Uterus (tissue), 2 donors: Measurements from ENCODE around the gene DIPK1A.

Experiments used
- POLR2A ChIP-seq, 2 donors: fragments of 450-650 bp; IDR thresholded peaks; one replicate each; pipeline ENCODE4 v1.6.1; 2016; ENCODE audit warnings: antibody characterized with exemption in 2 of 2, mild to moderate bottlenecking in 1 of 2, moderate library complexity in 1 of 2
- TF ChIP-seq, protein P1 (sequence below), 4 experiments: fragments of 200-600 bp in 2 of 4; fragments of 450-650 bp in 2 of 4; sonication (generic) in 2 of 4; IDR thresholded peaks; one replicate each; pipeline ENCODE4 v1.5.1; 2016 to 2019; ENCODE audit warnings: antibody characterized with exemption in 4 of 4, mild to moderate bottlenecking in 2 of 4, moderate library complexity in 1 of 4

DNA sequence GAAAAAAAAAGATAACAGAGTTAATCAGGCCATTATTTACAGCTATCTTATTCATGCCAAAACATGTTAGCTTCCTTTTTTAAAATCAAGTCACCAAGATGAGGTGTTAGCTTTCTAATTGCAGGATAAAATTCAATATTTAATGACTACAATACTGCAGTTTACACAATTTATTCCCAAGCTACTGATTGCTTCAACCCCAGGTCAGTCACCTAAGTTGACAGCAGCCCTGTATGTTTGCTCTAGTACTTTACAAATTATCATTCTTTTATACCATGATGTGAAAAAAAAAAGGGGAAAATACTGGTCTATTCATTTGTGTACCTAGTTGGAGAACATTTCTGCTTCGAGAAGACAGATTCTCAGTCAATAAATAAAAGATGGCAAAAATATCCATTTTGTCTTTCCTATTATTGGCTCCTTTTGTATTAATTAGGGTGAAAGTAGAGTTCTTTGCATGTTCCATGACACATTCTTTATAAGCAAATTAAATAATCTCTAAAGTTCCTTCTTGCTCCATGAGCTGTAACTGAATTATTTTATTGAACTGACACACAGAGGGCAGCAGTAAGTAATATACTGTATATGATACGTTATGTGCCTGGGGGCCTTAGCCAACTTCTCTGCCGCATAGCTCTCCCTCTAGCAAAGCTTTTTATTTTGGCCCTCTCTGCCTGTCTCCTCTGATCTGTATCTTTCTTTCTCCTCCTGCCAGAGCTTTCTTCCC lies 48.0 kb downstream of the DIPK1A start:
- TF ChIP-seq, protein P1, sequence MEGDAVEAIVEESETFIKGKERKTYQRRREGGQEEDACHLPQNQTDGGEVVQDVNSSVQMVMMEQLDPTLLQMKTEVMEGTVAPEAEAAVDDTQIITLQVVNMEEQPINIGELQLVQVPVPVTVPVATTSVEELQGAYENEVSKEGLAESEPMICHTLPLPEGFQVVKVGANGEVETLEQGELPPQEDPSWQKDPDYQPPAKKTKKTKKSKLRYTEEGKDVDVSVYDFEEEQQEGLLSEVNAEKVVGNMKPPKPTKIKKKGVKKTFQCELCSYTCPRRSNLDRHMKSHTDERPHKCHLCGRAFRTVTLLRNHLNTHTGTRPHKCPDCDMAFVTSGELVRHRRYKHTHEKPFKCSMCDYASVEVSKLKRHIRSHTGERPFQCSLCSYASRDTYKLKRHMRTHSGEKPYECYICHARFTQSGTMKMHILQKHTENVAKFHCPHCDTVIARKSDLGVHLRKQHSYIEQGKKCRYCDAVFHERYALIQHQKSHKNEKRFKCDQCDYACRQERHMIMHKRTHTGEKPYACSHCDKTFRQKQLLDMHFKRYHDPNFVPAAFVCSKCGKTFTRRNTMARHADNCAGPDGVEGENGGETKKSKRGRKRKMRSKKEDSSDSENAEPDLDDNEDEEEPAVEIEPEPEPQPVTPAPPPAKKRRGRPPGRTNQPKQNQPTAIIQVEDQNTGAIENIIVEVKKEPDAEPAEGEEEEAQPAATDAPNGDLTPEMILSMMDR (IDR thresholded peaks at IDR 0.05) = no peak
- TF ChIP-seq POLR2A (IDR thresholded peaks at IDR 0.05) = no peak
